ENCODE data around the gene TMEM132D. TPM values are rescaled to one million over a fixed set of nuclear protein-coding genes. Genes with fewer than 3 reads are reported as not detected.

The TMEM132D gene
- total RNA-seq, 1 donor from 2014 or later = 16.5 TPM

DNA sequence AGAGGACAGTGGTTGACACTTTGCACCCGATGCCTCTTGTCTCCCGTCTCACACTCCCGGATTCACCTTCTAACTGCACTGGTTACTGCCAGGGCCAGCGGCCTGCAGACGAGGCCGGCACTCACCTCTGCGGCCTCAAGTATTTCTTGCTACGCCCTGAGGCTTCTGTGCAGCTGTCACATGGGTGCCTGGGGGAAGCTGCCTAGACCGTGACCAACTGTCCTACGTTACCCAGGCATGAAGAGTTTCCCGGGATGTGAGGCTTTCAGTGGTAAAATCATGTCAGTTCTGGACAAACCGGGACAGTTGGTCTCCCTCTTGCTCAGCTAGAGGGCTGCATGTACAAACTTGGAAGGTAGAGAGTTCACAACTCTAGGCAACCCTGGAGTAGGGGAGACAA, 776.1 kb downstream of the TMEM132D start:
- TF ChIP-seq CTCF (IDR thresholded peaks at IDR 0.05; ENCODE audit: partially characterized antibody, unreplicated experiment) = no peak
- peaks cover 18% of the 10 kb centered on the region for H3K36me3 Mint-ChIP-seq (ENCODE audit: unreplicated experiment)
- no peak for DNase-seq
- H3K4me1 Mint-ChIP-seq (ENCODE audit: low read depth, unreplicated experiment) = no peaks in the 10 kb centered on the region
- peaks cover 7% of the 10 kb centered on the region for H3K9me3 Mint-ChIP-seq (ENCODE audit: unreplicated experiment)
- H3K4me3 Mint-ChIP-seq (ENCODE audit: unreplicated experiment) = no peak overlapping the region
- peaks cover 3% of the 10 kb centered on the region for H3K27me3 Mint-ChIP-seq (ENCODE audit: unreplicated experiment)
- H3K27ac Mint-ChIP-seq (ENCODE audit: unreplicated experiment) = no peak overlapping the region

DNA sequence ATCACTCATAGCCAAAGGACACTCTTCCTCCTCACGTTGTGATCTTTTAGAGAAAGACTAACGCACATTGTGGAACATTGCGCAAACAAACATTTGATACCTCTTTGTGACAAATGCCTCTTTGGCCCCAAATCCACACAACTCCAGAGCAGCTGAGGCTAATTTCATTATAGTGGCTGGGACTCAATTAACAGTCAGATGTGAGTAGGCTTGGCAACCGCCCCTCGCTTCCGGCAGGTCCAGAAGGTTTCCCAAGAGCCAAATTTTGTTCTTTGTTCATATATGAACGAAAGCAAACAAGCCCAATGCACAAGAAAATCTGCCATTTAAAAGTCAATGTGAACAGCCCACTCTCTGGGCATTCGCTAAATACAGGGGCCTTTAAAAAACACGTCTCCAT, 776.6 kb downstream of the TMEM132D start:
- H3K27me3 Mint-ChIP-seq (ENCODE audit: unreplicated experiment) = peaks cover 3% of the 10 kb centered on the region
- H3K36me3 Mint-ChIP-seq (ENCODE audit: unreplicated experiment) = peaks cover 18% of the 10 kb centered on the region
- no peak overlapping the region for H3K27ac Mint-ChIP-seq (ENCODE audit: unreplicated experiment)
- H3K9me3 Mint-ChIP-seq (ENCODE audit: unreplicated experiment) = peaks cover 7% of the 10 kb centered on the region
- no peak for DNase-seq
- no peak overlapping the region for H3K4me3 Mint-ChIP-seq (ENCODE audit: unreplicated experiment)
- no peak for TF ChIP-seq CTCF (IDR thresholded peaks at IDR 0.05; ENCODE audit: partially characterized antibody, unreplicated experiment)
- no peaks in the 10 kb centered on the region for H3K4me1 Mint-ChIP-seq (ENCODE audit: low read depth, unreplicated experiment)

DNA sequence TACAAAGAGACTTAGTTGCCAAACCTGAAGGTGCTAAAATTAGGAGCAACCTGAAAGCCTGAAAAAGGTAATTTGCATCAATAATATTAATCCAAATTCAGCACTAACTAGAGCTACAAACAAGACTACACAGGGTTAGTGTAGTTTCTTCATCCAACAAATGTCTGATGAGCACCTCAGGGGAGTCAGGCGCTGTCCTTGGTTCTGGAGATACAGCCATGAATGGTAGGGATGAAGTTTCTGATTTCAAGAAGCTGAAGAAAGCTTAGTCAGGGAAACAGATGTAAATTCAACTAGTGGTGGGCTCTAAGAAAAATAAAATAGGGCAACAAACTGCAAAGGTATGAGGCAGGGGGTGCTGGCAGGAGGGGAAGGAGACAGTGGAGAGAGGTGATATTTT, 784.3 kb downstream of the TMEM132D start:
- Mint-ChIP-seq H3K9me3 (ENCODE audit: unreplicated experiment) (peaks cover 5% of the 10 kb centered on the region), H3K4me3 (ENCODE audit: unreplicated experiment) (no peak overlapping the region), H3K27me3 (ENCODE audit: unreplicated experiment) (no peaks in the 10 kb centered on the region), H3K36me3 (ENCODE audit: unreplicated experiment) (peaks cover 7% of the 10 kb centered on the region), H3K4me1 (ENCODE audit: low read depth, unreplicated experiment) (no peaks in the 10 kb centered on the region), H3K27ac (ENCODE audit: unreplicated experiment) (no peak overlapping the region)
- DNase-seq = no peak
- no peak for TF ChIP-seq CTCF (IDR thresholded peaks at IDR 0.05; ENCODE audit: partially characterized antibody, unreplicated experiment)

GRCh38 chr12:129115558-129115957, 788.3 kb downstream of the TMEM132D start:
- Mint-ChIP-seq H3K4me3 (ENCODE audit: unreplicated experiment) (no peak overlapping the region), H3K27ac (ENCODE audit: unreplicated experiment) (no peak overlapping the region), H3K9me3 (ENCODE audit: unreplicated experiment) (peaks cover 4% of the 10 kb centered on the region), H3K27me3 (ENCODE audit: unreplicated experiment) (peaks cover 2% of the 10 kb centered on the region), H3K4me1 (ENCODE audit: low read depth, unreplicated experiment) (no peaks in the 10 kb centered on the region), H3K36me3 (ENCODE audit: unreplicated experiment) (no peaks in the 10 kb centered on the region)
- TF ChIP-seq CTCF (IDR thresholded peaks at IDR 0.05; ENCODE audit: partially characterized antibody, unreplicated experiment) = no peak
- no peak for DNase-seq

- Mint-ChIP-seq H3K4me1 (ENCODE audit: low read depth, unreplicated experiment) (no peaks in the 10 kb centered on the region), H3K36me3 (ENCODE audit: unreplicated experiment) (peaks cover 13% of the 10 kb centered on the region), H3K9me3 (ENCODE audit: unreplicated experiment) (peaks cover 5% of the 10 kb centered on the region), H3K4me3 (ENCODE audit: unreplicated experiment) (no peak overlapping the region), H3K27me3 (ENCODE audit: unreplicated experiment) (peaks cover 3% of the 10 kb centered on the region), H3K27ac (ENCODE audit: unreplicated experiment) (no peak overlapping the region)
- DNase-seq = no peak
- TF ChIP-seq CTCF (IDR thresholded peaks at IDR 0.05; ENCODE audit: partially characterized antibody, unreplicated experiment) = no peak
Measured at GRCh38 chr12:129110575-129110974, 793.2 kb downstream of the TMEM132D start.
